ENCODE data around the gene DNAAF5. TPM values are rescaled to one million over a fixed set of nuclear protein-coding genes. Genes with fewer than 3 reads are reported as not detected.

DNAAF5 gene
- total and polyA plus RNA-seq, 4 donors: 4.1 to 16.8 (median 14.5) TPM

- Histone ChIP-seq H3K4me1 (ENCODE audit: control insufficient read depth in 1 of 2, insufficient read depth in 2 of 2, low read length in 2 of 2) (no peaks in the 10 kb centered on the region), H3K4me3 (ENCODE audit: low read length in 2 of 2) (no peak overlapping the region), H3K9me3 (ENCODE audit: control insufficient read depth, low read length) (no peaks in the 10 kb centered on the region), H3K36me3 (ENCODE audit: control insufficient read depth in 1 of 2, insufficient read depth in 2 of 2, low read length in 1 of 2) (no peaks in the 10 kb centered on the region), H3K27ac (ENCODE audit: low read depth in 1 of 2, low read length in 2 of 2) (no peak overlapping the region), H3K27me3 (ENCODE audit: control insufficient read depth in 1 of 2, insufficient read depth in 2 of 2, low read length in 1 of 2) (no peaks in the 10 kb centered on the region)
- intact Hi-C loops (cut with DNase I): no loop called here
- WGBS, 2 donors: 89 to 91% methylated on average over 17 of the region's 17 CpGs
- DNase-seq (no peak), ATAC-seq (ENCODE audit: low FRiP score) (no peak)
These were observed 5.1 kb downstream of the DNAAF5 start for GRCh38 chr7:731440-732085.

GRCh38 chr7:732094-732541, 5.6 kb downstream of the DNAAF5 start:
- Histone ChIP-seq H3K36me3 (ENCODE audit: control insufficient read depth in 1 of 2, insufficient read depth in 2 of 2, low read length in 1 of 2) (no peaks in the 10 kb centered on the region), H3K9me3 (ENCODE audit: control insufficient read depth, low read length) (no peaks in the 10 kb centered on the region), H3K27me3 (ENCODE audit: control insufficient read depth in 1 of 2, insufficient read depth in 2 of 2, low read length in 1 of 2) (no peaks in the 10 kb centered on the region), H3K4me1 (ENCODE audit: control insufficient read depth in 1 of 2, insufficient read depth in 2 of 2, low read length in 2 of 2) (no peaks in the 10 kb centered on the region), H3K4me3 (ENCODE audit: low read length in 2 of 2) (no peak overlapping the region), H3K27ac (ENCODE audit: low read depth in 1 of 2, low read length in 2 of 2) (no peak overlapping the region)
- DNase-seq (no peak), ATAC-seq (ENCODE audit: low FRiP score) (no peak)
- intact Hi-C loops (cut with DNase I): no loop called here
- WGBS, 2 donors: 69 to 77% methylated on average over 17 of the region's 17 CpGs

- H3K4me3 ChIP-seq (ENCODE audit: low read length in 2 of 2): no peak overlapping the region
- no peaks in the 10 kb centered on the region for H3K4me1 ChIP-seq (ENCODE audit: control insufficient read depth in 1 of 2, insufficient read depth in 2 of 2, low read length in 2 of 2)
- intact Hi-C loops (cut with DNase I): no loop called here
- H3K9me3 ChIP-seq (ENCODE audit: control insufficient read depth, low read length): no peaks in the 10 kb centered on the region
- no peak overlapping the region for H3K27ac ChIP-seq (ENCODE audit: low read depth in 1 of 2, low read length in 2 of 2)
- no peaks in the 10 kb centered on the region for H3K27me3 ChIP-seq (ENCODE audit: control insufficient read depth in 1 of 2, insufficient read depth in 2 of 2, low read length in 1 of 2)
- no peak for ATAC-seq (ENCODE audit: low FRiP score)
- no peaks in the 10 kb centered on the region for H3K36me3 ChIP-seq (ENCODE audit: control insufficient read depth in 1 of 2, insufficient read depth in 2 of 2, low read length in 1 of 2)
- DNase-seq: no peak
- WGBS, 2 donors: 88 to 90% methylated on average over 3 of the region's 3 CpGs
These were observed 6.1 kb downstream of the DNAAF5 start for GRCh38 chr7:732556-732955.

GRCh38 chr7:734214-734613, 7.7 kb downstream of the DNAAF5 start:
- intact Hi-C loops (cut with DNase I): no loop called here
- DNase-seq (no peak), ATAC-seq (ENCODE audit: low FRiP score) (no peak)
- no peaks in the 10 kb centered on the region for H3K27me3 ChIP-seq (ENCODE audit: control insufficient read depth in 1 of 2, insufficient read depth in 2 of 2, low read length in 1 of 2)
- H3K4me1 ChIP-seq (ENCODE audit: control insufficient read depth in 1 of 2, insufficient read depth in 2 of 2, low read length in 2 of 2): no peaks in the 10 kb centered on the region
- no peaks in the 10 kb centered on the region for H3K36me3 ChIP-seq (ENCODE audit: control insufficient read depth in 1 of 2, insufficient read depth in 2 of 2, low read length in 1 of 2)
- H3K4me3 ChIP-seq (ENCODE audit: low read length in 2 of 2): no peak overlapping the region
- H3K9me3 ChIP-seq (ENCODE audit: control insufficient read depth, low read length): no peaks in the 10 kb centered on the region
- WGBS, 2 donors: 98% methylated on average over 4 of the region's 4 CpGs
- H3K27ac ChIP-seq (ENCODE audit: low read depth in 1 of 2, low read length in 2 of 2): no peak overlapping the region

- Histone ChIP-seq H3K27me3 (ENCODE audit: control insufficient read depth in 1 of 2, insufficient read depth in 2 of 2, low read length in 1 of 2) (no peaks in the 10 kb centered on the region), H3K9me3 (ENCODE audit: control insufficient read depth, low read length) (no peaks in the 10 kb centered on the region), H3K36me3 (ENCODE audit: control insufficient read depth in 1 of 2, insufficient read depth in 2 of 2, low read length in 1 of 2) (no peaks in the 10 kb centered on the region), H3K4me1 (ENCODE audit: control insufficient read depth in 1 of 2, insufficient read depth in 2 of 2, low read length in 2 of 2) (no peaks in the 10 kb centered on the region), H3K4me3 (ENCODE audit: low read length in 2 of 2) (no peak overlapping the region), H3K27ac (ENCODE audit: low read depth in 1 of 2, low read length in 2 of 2) (no peak overlapping the region)
- 98% methylated on average over 11 of the region's 11 CpGs for WGBS, 2 donors
- intact Hi-C loops (cut with DNase I): no loop called here
- ATAC-seq (ENCODE audit: low FRiP score) (no peak), DNase-seq (no peak)
These were observed 8.3 kb downstream of the DNAAF5 start for GRCh38 chr7:734808-735207.

- Histone ChIP-seq H3K4me1 (ENCODE audit: control insufficient read depth in 1 of 2, insufficient read depth in 2 of 2, low read length in 2 of 2) (no peaks in the 10 kb centered on the region), H3K36me3 (ENCODE audit: control insufficient read depth in 1 of 2, insufficient read depth in 2 of 2, low read length in 1 of 2) (peaks cover 0 to 2% of the 10 kb centered on the region in 2 donors), H3K4me3 (ENCODE audit: low read length in 2 of 2) (no peak overlapping the region), H3K9me3 (ENCODE audit: control insufficient read depth, low read length) (no peaks in the 10 kb centered on the region), H3K27me3 (ENCODE audit: control insufficient read depth in 1 of 2, insufficient read depth in 2 of 2, low read length in 1 of 2) (no peaks in the 10 kb centered on the region), H3K27ac (ENCODE audit: low read depth in 1 of 2, low read length in 2 of 2) (no peak overlapping the region)
- intact Hi-C loops (cut with DNase I): no loop called here
- no peak for ATAC-seq (ENCODE audit: low FRiP score)
- WGBS, 2 donors: 87 to 88% methylated on average over 5 of the region's 5 CpGs
- no peak for DNase-seq
These were observed 11.7 kb downstream of the DNAAF5 start for GRCh38 chr7:738241-738640.

- Histone ChIP-seq H3K9me3 (ENCODE audit: control insufficient read depth, low read length) (no peaks in the 10 kb centered on the region), H3K27me3 (ENCODE audit: control insufficient read depth in 1 of 2, insufficient read depth in 2 of 2, low read length in 1 of 2) (no peaks in the 10 kb centered on the region), H3K4me3 (ENCODE audit: low read length in 2 of 2) (no peak overlapping the region), H3K4me1 (ENCODE audit: control insufficient read depth in 1 of 2, insufficient read depth in 2 of 2, low read length in 2 of 2) (no peaks in the 10 kb centered on the region), H3K27ac (ENCODE audit: low read depth in 1 of 2, low read length in 2 of 2) (no peak overlapping the region), H3K36me3 (ENCODE audit: control insufficient read depth in 1 of 2, insufficient read depth in 2 of 2, low read length in 1 of 2) (peaks cover 0 to 2% of the 10 kb centered on the region in 2 donors)
- intact Hi-C loops (cut with DNase I): no loop called here
- 92 to 93% methylated on average over 22 to 24 of the region's 24 CpGs for WGBS, 2 donors
- no peak for DNase-seq
- no peak for ATAC-seq (ENCODE audit: low FRiP score)
These were observed 12.4 kb downstream of the DNAAF5 start for GRCh38 chr7:738723-739454.

GRCh38 chr7:739455-739982, 13.0 kb downstream of the DNAAF5 start:
- Histone ChIP-seq H3K36me3 (ENCODE audit: control insufficient read depth in 1 of 2, insufficient read depth in 2 of 2, low read length in 1 of 2) (peaks cover 0 to 2% of the 10 kb centered on the region in 2 donors), H3K4me3 (ENCODE audit: low read length in 2 of 2) (no peak overlapping the region), H3K27ac (ENCODE audit: low read depth in 1 of 2, low read length in 2 of 2) (no peak overlapping the region), H3K9me3 (ENCODE audit: control insufficient read depth, low read length) (no peaks in the 10 kb centered on the region), H3K27me3 (ENCODE audit: control insufficient read depth in 1 of 2, insufficient read depth in 2 of 2, low read length in 1 of 2) (no peaks in the 10 kb centered on the region), H3K4me1 (ENCODE audit: control insufficient read depth in 1 of 2, insufficient read depth in 2 of 2, low read length in 2 of 2) (no peaks in the 10 kb centered on the region)
- intact Hi-C loops (cut with DNase I): no loop called here
- DNase-seq: no peak
- 96% methylated on average over 31 of the region's 31 CpGs for WGBS, 2 donors
- ATAC-seq (ENCODE audit: low FRiP score): no peak

Data from aorta (tissue), 5 donors.